NCI-H1694 treated with DMSO at 0.1 percent for 48 hours (cell line): Measurements from ENCODE around the gene ZNRF3.
"Not testable (repeated sequence)": the region's sequence is repeated elsewhere in the genome, so short reads cannot be mapped to it uniquely, and the experiment has no call there.

Experiments
- DNase-seq: peaks from one replicate; lab custom pipeline; 2025; lab: John Stamatoyannopoulos, UW

ZNRF3 gene

GRCh38 chr22:29070490-29070889 is 187.1 kb downstream of the ZNRF3 start:
- no peak for DNase-seq

- peak; percentile 68 for DNase-seq
These were observed 188.1 kb downstream of the ZNRF3 start for GRCh38 chr22:29071261-29072045.

- DNase-seq = peak; percentile 65
These were observed 189.0 kb downstream of the ZNRF3 start for GRCh38 chr22:29072193-29072978.

GRCh38 chr22:29072979-29073617 is 189.7 kb downstream of the ZNRF3 start, which contains the start of gene KREMEN1:
TSS of gene KREMEN1 (plus strand) at chr22:29073035. CDS start at chr22:29073131, 96 bp downstream.
- DNase-seq = no peak

- DNase-seq = no peak
These were observed 190.4 kb downstream of the ZNRF3 start for GRCh38 chr22:29073618-29074275.

GRCh38 chr22:29074276-29074772 is 191.0 kb downstream of the ZNRF3 start:
- DNase-seq = no peak

GRCh38 chr22:29078036-29078868 is 194.9 kb downstream of the ZNRF3 start:
- DNase-seq = no peak

- DNase-seq = no peak
These were observed 195.5 kb downstream of the ZNRF3 start for GRCh38 chr22:29078869-29079207.

- peak; percentile 78 for DNase-seq
These were observed 196.0 kb downstream of the ZNRF3 start for GRCh38 chr22:29079218-29079901.

GRCh38 chr22:29080106-29080975 is 197.0 kb downstream of the ZNRF3 start:
- DNase-seq = peak; percentile 89

GRCh38 chr22:29081517-29082236 is 198.3 kb downstream of the ZNRF3 start:
- DNase-seq = peak; percentile 17

GRCh38 chr22:29082826-29083545 is 199.6 kb downstream of the ZNRF3 start:
- no peak for DNase-seq

- not testable (repeated sequence) for DNase-seq
These were observed 200.2 kb downstream of the ZNRF3 start for GRCh38 chr22:29083576-29083932.

GRCh38 chr22:29083933-29084591 is 200.7 kb downstream of the ZNRF3 start:
- no peak for DNase-seq

GRCh38 chr22:29087012-29087411 is 203.6 kb downstream of the ZNRF3 start:
- DNase-seq = no peak

GRCh38 chr22:29088809-29089208 is 205.4 kb downstream of the ZNRF3 start:
- no peak for DNase-seq

- no peak for DNase-seq
These were observed 206.1 kb downstream of the ZNRF3 start for GRCh38 chr22:29089507-29089906.

- no peak for DNase-seq
These were observed 206.7 kb downstream of the ZNRF3 start for GRCh38 chr22:29090039-29090438.
